ENCODE data around the gene C1orf94.

DNA sequence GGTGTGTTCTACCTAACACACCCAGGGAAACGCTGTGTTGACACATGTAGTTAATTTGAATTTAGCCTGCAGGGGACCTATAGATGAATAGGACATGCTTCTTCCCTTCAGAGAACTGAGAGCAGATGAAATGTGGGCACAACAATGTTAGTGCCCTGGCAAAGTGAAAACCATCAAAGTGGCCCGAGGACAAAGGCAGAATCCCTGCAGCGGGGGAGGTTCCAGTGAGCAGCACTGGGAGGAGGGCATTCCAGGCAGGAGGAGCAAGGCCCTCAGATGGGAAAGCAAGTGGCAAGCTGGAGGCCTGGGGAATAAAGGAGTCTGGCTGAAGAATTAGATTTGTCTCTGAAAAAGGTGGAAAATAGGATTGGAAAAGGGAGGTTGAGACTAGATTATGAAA, 37.2 kb downstream of the C1orf94 start:
- no peak for TF ChIP-seq CTCF (IDR thresholded peaks at IDR 0.05; ENCODE audit: insufficient read depth, low read length, poor library complexity, severe bottlenecking)
- no peak for TF ChIP-seq EZH2phosphoT487 (conservative IDR thresholded peaks at IDR 0.05; ENCODE audit: low read length)
